ENCODE data around the gene C1QTNF9. TPM values are rescaled to one million over a fixed set of nuclear protein-coding genes. Genes with fewer than 3 reads are reported as not detected.
"Not testable (repeated sequence)": the region's sequence is repeated elsewhere in the genome, so short reads cannot be mapped to it uniquely, and the experiment has no call there.

Gene C1QTNF9
- total RNA-seq, 1 donor from 2014 or later: not detected

GRCh38 chr13:24281188-24282008 lies 28.0 kb upstream of the C1QTNF9 start:
- DNase-seq (ENCODE audit: low read depth in 2 of 2): no peak

GRCh38 chr13:24282256-24282655 lies 27.1 kb upstream of the C1QTNF9 start:
- no peak for DNase-seq (ENCODE audit: low read depth in 2 of 2)

- no peak for DNase-seq (ENCODE audit: low read depth in 2 of 2)
Observed at GRCh38 chr13:24284889-24285565, 24.4 kb upstream of the C1QTNF9 start.

- DNase-seq (ENCODE audit: low read depth in 2 of 2): no peak
Observed at GRCh38 chr13:24286624-24287023, 22.8 kb upstream of the C1QTNF9 start.

- no peak for DNase-seq (ENCODE audit: low read depth in 2 of 2)
Observed at GRCh38 chr13:24287748-24288287, 21.6 kb upstream of the C1QTNF9 start.

DNA sequence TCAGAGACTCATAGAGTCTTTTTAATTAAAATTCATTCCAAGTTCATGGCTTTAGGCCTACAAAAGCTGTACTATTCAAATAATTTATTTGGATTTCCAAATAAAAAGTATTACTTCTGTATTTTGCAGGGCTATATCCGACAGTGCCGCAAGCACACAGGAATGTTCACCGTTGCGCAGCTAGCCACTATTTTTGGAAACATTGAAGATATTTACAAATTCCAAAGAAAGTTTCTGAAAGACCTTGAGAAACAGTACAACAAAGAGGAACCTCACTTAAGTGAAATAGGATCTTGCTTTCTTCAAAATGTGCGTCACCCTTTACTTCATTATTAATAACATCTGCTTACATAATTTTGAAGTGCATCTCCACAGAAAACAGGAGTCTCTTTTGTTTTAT lies 20.5 kb upstream of the C1QTNF9 start:
- no peak for DNase-seq (ENCODE audit: low read depth in 2 of 2)

DNA sequence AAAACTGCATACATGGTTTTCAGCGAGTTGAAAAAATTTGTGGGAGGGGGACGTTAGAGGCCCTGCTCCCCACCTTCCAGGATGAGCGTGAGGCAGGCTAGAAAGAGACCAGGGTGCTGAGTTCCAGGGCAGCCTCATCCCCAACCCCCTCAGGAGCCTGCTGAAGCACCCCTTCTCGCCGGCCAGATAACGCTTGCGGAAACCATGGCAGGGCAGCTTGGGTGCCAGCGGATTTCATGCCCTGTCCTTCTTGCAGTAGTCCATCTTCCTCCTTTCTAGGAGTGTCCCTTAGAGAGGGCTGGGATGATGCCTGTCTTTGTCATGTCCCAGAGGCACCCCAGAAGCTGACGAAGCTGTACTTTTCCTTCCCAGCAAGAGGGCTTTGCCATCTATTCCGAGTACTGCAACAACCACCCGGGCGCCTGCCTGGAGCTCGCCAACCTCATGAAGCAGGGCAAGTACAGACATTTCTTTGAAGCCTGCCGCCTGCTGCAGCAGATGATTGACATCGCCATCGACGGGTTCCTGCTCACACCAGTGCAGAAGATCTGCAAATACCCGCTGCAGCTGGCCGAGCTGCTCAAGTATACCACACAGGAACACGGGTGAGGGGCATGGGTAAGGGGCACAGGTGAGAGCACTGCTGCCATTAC lies 19.0 kb upstream of the C1QTNF9 start:
- no peak for DNase-seq (ENCODE audit: low read depth in 2 of 2)

GRCh38 chr13:24292481-24292880 lies 16.9 kb upstream of the C1QTNF9 start:
- DNase-seq (ENCODE audit: low read depth in 2 of 2): no peak

GRCh38 chr13:24293746-24294145 lies 15.6 kb upstream of the C1QTNF9 start:
- no peak for DNase-seq (ENCODE audit: low read depth in 2 of 2)

GRCh38 chr13:24299488-24300114 lies 9.8 kb upstream of the C1QTNF9 start:
- no peak for DNase-seq (ENCODE audit: low read depth in 2 of 2)

- no peak for DNase-seq (ENCODE audit: low read depth in 2 of 2)
Observed at GRCh38 chr13:24301434-24301833, 7.9 kb upstream of the C1QTNF9 start.

GRCh38 chr13:24301911-24302310 lies 7.5 kb upstream of the C1QTNF9 start:
- DNase-seq (ENCODE audit: low read depth in 2 of 2): no peak

DNA sequence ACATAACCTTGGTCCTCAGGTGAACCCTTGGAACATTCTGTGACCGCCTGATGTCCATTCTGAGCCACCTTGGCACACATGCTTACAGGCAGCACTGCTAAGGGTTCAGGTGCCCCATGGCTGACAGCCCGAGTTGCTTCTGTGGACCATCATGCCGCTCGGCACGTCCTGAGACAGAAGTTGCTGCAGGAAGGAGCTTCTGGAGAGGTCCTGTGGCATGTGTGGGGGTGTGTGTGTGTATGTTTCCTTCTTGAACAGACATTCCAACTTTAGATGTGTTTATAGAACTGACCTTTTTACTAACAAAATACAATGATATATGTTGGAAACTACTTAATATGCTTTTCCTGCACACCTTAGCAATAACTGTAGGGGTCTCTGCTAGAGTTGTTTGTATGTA lies 4.8 kb upstream of the C1QTNF9 start:
- DNase-seq (ENCODE audit: low read depth in 2 of 2): no peak

DNA sequence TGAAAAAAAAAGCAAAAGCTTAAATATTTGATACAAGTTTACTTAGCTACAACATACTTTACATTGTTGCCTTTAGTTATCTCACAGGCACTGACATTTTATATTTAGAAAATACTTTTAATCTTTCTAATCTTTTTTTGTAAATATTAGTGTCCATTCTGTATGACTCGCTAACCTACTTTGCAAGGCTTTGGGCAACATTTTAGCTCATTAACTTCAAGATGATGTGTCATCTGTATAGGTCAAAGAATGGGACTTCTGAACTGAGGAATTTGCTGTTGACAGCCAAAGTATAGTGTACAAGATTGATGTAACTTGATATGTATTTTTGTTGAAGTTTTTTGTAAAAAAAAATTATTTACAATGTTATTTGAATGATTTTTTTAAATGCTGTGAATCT lies 2.7 kb upstream of the C1QTNF9 start:
- no peak for DNase-seq (ENCODE audit: low read depth in 2 of 2)

DNA sequence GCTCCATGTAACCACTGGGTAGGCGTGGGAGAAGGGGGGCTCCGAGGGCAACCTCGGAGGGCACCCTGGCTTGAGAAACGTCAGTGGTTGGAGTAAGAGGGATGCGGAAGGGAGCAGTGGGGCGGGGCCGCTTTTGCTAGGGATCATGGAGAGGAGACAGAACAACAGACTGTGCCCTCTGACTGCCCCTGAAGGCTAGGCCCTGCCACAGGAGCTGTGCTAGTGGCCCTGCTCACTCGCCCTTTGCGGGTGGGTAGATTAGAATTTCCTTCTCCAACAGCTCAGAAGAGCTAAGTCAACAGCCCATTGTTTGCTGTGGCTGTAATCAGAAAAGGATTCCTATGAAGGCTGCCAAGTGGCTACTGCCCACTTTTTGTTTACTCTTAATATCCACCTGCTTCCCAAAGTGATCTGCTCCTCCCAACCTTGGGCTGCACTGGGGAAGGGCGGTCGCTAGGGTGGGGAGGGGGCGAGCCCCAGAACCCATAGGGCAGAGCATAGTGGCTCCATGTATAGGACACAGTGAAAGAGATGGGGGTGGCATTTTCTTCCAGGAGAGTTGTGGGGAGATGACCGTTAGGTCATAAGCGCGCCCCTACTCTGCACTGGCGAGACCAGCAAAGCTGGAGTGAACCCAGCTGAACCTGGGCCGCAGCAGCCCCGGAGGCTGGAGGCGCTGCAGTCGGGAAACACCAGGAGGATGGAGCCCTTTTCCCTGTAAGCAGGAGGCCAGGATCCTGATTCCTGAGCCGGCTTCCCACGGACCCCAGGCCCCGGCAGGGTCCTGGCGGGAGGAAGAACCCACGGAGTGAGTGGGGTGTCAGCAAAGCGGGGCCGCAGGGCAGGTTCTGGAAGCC lies 1.9 kb upstream of the C1QTNF9 start:
- no peak for DNase-seq (ENCODE audit: low read depth in 2 of 2)

- no peak for DNase-seq (ENCODE audit: low read depth in 2 of 2)
Observed at GRCh38 chr13:24308068-24308445, 1.3 kb upstream of the C1QTNF9 start.

DNA sequence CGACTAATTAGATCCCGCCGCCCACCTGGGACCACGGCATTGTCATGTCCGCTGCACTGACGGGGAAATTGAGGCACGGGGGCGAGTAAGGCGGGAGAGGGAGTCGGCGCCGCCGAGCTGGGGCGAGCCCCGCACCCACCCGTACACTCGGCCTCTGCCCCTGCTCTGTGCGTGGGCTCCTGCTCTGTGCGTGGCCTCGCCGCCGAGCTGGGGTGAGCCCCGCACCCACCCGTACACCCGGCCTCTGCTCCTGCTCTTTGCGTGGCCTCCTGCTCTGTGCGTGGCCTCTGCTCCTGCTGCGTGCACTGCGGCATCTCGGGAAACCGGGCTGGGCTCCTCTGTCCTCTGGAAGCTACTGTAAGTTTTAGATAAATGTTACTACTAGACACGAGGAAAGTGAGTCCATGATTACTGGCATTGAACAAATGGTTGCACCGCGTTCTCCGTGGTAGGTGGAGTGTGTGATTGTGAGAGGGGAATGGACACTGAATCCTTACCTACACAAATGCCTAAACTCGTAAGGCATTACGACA lies 826 bp upstream of the C1QTNF9 start:
- no peak for DNase-seq (ENCODE audit: low read depth in 2 of 2)

- DNase-seq (ENCODE audit: low read depth in 2 of 2): no peak
Observed at GRCh38 chr13:24313439-24313838, 4.1 kb downstream of the C1QTNF9 start.

GRCh38 chr13:24317835-24318234 lies 8.5 kb downstream of the C1QTNF9 start:
- not testable (repeated sequence) for DNase-seq (ENCODE audit: low read depth in 2 of 2)

DNA sequence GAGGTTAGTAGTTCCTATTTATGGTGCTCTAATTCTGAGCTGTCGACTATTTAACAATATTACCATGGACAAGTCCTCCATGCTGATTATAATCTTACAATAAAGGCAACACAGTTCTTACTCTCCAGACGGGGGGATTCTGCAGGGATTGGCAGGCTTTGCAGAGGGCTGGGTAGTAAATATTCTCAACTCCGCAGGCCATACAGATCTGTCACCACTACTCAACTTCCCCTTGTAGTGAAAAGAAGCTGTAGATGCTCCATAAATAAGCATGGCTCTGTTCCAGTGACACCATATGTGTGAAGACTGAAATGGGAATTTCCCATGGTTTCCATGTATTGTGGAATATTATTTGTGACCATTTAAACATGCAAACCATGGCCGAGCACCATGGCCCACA lies 9.5 kb downstream of the C1QTNF9 start:
- DNase-seq (ENCODE audit: low read depth in 2 of 2): not testable (repeated sequence)

DNA sequence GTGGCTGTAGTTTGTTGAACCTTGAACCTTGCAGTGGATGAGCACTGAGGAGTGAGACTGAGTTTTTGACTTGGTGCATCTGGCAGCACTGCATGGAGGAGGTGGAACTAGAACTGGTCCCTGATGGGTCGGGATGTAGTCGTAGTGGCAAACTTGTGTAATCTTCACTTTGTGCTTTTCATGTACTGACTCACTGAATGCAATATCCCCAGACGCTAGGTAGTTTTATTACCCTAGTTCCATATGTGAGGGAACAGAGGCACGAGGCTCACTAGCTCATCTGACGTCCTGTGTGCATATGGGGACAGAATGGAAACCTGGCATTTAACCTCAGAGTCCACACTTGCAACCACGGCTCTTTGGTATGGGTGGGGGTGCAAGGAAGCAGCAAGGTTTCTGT lies 10.3 kb downstream of the C1QTNF9 start:
- not testable (repeated sequence) for DNase-seq (ENCODE audit: low read depth in 2 of 2)

Measured in dermis microvascular lymphatic vessel endothelial cell (primary cell).